ENCODE results near the gene SEMA5A. TPM values are rescaled to one million over a fixed set of nuclear protein-coding genes. Genes with fewer than 3 reads are reported as not detected.

Gene SEMA5A
- total and polyA plus RNA-seq, 2 of the 13 experiments (the other 11 are each of a cell fraction or from before 2014, with no cell fraction given): 0.01 TPM; not detected in 1

- no peak for TF ChIP-seq ZNF235 (CRISPR knock-in tag; IDR thresholded peaks at IDR 0.05; ENCODE audit: borderline replicate concordance)
- TF ChIP-seq RBFOX2 (IDR thresholded peaks at IDR 0.05; ENCODE audit: low read depth, low read length): no peak
- TF ChIP-seq FOXA1 (IDR thresholded peaks at IDR 0.05): no peak
- no peak for TF ChIP-seq FOXA1 (CRISPR knock-in tag; IDR thresholded peaks at IDR 0.05)
- TF ChIP-seq NCOA5 (CRISPR knock-in tag; IDR thresholded peaks at IDR 0.05): no peak
These were observed 519.9 kb downstream of the SEMA5A start (continued) for GRCh38 chr5:9025942-9026341.

DNA sequence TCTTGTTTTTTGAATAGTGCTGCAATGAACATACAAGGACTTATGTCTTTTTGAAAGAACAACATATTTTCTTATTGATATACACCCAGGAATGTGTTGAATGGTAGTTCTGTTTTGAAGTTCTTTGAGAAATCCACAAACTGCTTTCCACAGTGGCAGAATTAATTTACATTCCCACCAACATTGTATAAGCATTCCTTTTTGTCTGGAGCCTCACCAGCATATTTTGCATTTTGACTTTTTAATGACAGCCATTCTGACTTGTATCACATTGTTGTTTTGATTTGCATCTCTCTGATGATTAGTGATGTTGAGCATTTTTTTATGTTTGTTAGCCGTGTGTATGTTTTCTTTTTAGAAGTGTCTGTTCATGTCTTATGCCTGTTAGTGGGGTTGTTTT lies 524.9 kb downstream of the SEMA5A start:
- H3K79me2 ChIP-seq (ENCODE audit: insufficient read depth, low read length): no peaks in the 10 kb centered on the region
- ChIA-PET CTCF (ENCODE audit: low intra/inter-chr PET ratio, low total read pairs) (no interaction called here), POLR2A (no interaction called here)
- DNase-seq (ENCODE audit: low spot score): no peak
- no peaks in the 10 kb centered on the region for H4K20me1 ChIP-seq (ENCODE audit: insufficient read depth, low read length)
- no peak overlapping the region for H3K27ac ChIP-seq (ENCODE audit: extremely low read length, insufficient read depth, low read length)
- no peak overlapping the region for H3K4me2 ChIP-seq (ENCODE audit: low read depth, low read length)
- H3K9me3 ChIP-seq (ENCODE audit: low read length): peaks cover 92% of the 10 kb centered on the region
- ATAC-seq: no peak
- no TSS peak for BruUV-seq (replicated peaks)
- 3% methylated on average over 1 of the region's 1 CpG for WGBS (ENCODE audit: low lambda C conversion rate)
- no peak overlapping the region for H2AFZ ChIP-seq (ENCODE audit: low read length)
- no peak overlapping the region for H3K4me3 ChIP-seq (replicated peaks in 1 of 3; ENCODE audit: insufficient read depth in 1 of 3, low read depth in 2 of 3, low read length in 3 of 3)
- H3K36me3 ChIP-seq (replicated peaks in 1 of 2; ENCODE audit: control insufficient read depth in 1 of 2, insufficient read depth in 2 of 2, low read length in 2 of 2): no peaks in the 10 kb centered on the region
- intact Hi-C loops (cut with micrococcal nuclease; ENCODE audit: unreplicated experiment) (no loop called here), in situ Hi-C loops (cut with HindIII; ENCODE audit: extremely low pct_ligation_motif_present, low pct_unique_long_range_greater_than_20kb) (no loop called here)
- no peak overlapping the region for H3K9ac ChIP-seq (ENCODE audit: insufficient read depth, low read depth, low read length)
- no peaks in the 10 kb centered on the region for H3K27me3 ChIP-seq (ENCODE audit: control insufficient read depth in 1 of 2, insufficient read depth in 2 of 2, low read length in 2 of 2)
- H3K4me1 ChIP-seq (ENCODE audit: insufficient read depth, low read length): no peaks in the 10 kb centered on the region
- FAIRE-seq: no peak
- TF ChIP-seq JARID2 (CRISPR knock-in tag; IDR thresholded peaks at IDR 0.05; ENCODE audit: insufficient replicate concordance) (no peak), SIN3B (IDR thresholded peaks at IDR 0.05; ENCODE audit: low read length) (no peak), EP300 (IDR thresholded peaks at IDR 0.05; ENCODE audit: low read depth in 2 of 2, low read length in 2 of 2) (no peak), EP300 (CRISPR knock-in tag; IDR thresholded peaks at IDR 0.05; ENCODE audit: borderline replicate concordance) (no peak), ZFP36L2 (CRISPR knock-in tag; IDR thresholded peaks at IDR 0.05) (no peak), SOX5 (CRISPR knock-in tag; IDR thresholded peaks at IDR 0.05; ENCODE audit: borderline replicate concordance) (no peak), FOXA1 (IDR thresholded peaks at IDR 0.05) (no peak), FOXA1 (CRISPR knock-in tag; IDR thresholded peaks at IDR 0.05) (no peak), MIXL1 (CRISPR knock-in tag; IDR thresholded peaks at IDR 0.05) (no peak), ZBTB20 (CRISPR knock-in tag; IDR thresholded peaks at IDR 0.05; ENCODE audit: borderline replicate concordance, low read depth) (no peak), AHR (CRISPR knock-in tag; IDR thresholded peaks at IDR 0.05) (no peak), MED13 (CRISPR knock-in tag; IDR thresholded peaks at IDR 0.05) (no peak)
- TF ChIP-seq, protein P1, sequence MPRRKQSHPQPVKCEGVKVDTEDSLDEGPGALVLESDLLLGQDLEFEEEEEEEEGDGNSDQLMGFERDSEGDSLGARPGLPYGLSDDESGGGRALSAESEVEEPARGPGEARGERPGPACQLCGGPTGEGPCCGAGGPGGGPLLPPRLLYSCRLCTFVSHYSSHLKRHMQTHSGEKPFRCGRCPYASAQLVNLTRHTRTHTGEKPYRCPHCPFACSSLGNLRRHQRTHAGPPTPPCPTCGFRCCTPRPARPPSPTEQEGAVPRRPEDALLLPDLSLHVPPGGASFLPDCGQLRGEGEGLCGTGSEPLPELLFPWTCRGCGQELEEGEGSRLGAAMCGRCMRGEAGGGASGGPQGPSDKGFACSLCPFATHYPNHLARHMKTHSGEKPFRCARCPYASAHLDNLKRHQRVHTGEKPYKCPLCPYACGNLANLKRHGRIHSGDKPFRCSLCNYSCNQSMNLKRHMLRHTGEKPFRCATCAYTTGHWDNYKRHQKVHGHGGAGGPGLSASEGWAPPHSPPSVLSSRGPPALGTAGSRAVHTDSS (CRISPR knock-in tag; conservative IDR thresholded peaks at IDR 0.05): no peak
- TF ChIP-seq, protein P2, sequence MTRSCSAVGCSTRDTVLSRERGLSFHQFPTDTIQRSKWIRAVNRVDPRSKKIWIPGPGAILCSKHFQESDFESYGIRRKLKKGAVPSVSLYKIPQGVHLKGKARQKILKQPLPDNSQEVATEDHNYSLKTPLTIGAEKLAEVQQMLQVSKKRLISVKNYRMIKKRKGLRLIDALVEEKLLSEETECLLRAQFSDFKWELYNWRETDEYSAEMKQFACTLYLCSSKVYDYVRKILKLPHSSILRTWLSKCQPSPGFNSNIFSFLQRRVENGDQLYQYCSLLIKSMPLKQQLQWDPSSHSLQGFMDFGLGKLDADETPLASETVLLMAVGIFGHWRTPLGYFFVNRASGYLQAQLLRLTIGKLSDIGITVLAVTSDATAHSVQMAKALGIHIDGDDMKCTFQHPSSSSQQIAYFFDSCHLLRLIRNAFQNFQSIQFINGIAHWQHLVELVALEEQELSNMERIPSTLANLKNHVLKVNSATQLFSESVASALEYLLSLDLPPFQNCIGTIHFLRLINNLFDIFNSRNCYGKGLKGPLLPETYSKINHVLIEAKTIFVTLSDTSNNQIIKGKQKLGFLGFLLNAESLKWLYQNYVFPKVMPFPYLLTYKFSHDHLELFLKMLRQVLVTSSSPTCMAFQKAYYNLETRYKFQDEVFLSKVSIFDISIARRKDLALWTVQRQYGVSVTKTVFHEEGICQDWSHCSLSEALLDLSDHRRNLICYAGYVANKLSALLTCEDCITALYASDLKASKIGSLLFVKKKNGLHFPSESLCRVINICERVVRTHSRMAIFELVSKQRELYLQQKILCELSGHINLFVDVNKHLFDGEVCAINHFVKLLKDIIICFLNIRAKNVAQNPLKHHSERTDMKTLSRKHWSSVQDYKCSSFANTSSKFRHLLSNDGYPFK (CRISPR knock-in tag; IDR thresholded peaks at IDR 0.05; ENCODE audit: borderline replicate concordance): no peak
